HAP-1 (cell line): ENCODE results near the gene PRM3.

Source experiments
- DNase-seq, 2 experiments: peaks; one replicate each; pipeline ENCODE4 v3.0.0-alpha.2; 2016 to 2020; ENCODE audit warnings: low spot score in 2 of 2
- H3K27me3 ChIP-seq: fragments of 250-450 bp; sonication (Bioruptor Pico); 2 replicates; pipeline ENCODE4 v1.5.1; 2020; ENCODE audit warnings: low read depth, mild to moderate bottlenecking, moderate library complexity
- H3K36me3 ChIP-seq: fragments of 250-450 bp; sonication (Bioruptor Pico); replicated peaks from 2 replicates; pipeline ENCODE4 v1.5.1; 2020; ENCODE audit warnings: mild to moderate bottlenecking
- H3K4me1 ChIP-seq: fragments of 250-450 bp; sonication (Bioruptor Pico); 2 replicates; pipeline ENCODE4 v1.5.1; 2020; ENCODE audit warnings: mild to moderate bottlenecking
- H3K4me3 ChIP-seq: fragments of 250-450 bp; sonication (Bioruptor Pico); 2 replicates; pipeline ENCODE4 v1.5.1; 2020; ENCODE audit warnings: mild to moderate bottlenecking, moderate library complexity
- H3K9me3 ChIP-seq: fragments of 250-450 bp; sonication (Bioruptor Pico); 2 replicates; pipeline ENCODE4 v1.5.1; 2020; ENCODE audit warnings: mild to moderate bottlenecking, moderate library complexity
- in situ Hi-C: fragments of 300-500 bp; cut with MboI; formaldehyde crosslinking; loops from 3 replicates; pipeline ENCODE4 v1.14.3; 2020; ENCODE audit warnings: low sequenced_read_pairs, inconsistent platforms, mixed read lengths

Gene PRM3

DNA sequence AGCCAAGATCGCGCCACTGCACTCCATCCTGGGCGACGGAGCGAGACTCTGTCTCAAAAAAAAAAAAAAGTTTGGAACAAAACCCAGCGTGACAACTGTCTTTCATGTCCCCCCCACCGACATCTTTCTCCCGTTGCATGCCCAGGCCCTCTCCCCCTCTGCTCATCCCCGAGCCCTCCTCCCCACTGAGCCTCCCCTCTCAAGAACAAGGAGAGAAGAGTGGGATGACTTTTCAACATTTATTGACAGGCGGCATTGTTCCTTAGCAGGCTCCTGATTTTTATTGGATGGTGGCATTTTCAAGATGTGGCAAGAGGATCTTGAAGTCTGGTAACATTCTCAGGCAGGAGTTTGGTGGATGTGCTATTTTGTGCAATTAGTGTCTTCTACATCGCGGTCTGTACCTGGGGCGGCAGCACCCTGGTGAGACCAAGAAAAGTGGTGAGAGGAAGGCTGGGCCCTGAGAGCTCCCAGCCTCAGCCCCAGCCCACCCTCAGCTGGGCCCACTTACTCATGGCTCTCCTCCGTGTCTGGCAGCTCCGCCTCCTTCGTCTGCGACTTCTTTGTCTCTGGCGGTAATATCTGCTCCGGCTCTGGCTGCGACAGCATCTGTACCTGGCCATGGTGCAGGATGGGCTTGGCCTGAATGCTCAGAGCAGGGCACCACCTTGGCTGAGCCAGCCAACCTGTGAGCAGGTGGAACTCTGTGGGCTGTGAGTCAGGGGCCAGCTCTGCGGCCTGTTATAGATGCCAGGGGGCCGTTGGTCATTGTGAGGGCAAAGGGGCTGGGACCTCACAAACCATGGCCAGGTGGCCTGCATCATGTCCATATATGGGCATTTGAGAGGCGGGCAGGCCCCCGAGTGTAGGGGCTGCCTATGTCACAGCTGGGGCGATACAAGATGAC lies 7.4 kb upstream of the PRM3 start, which contains the start of gene PRM1:
TSS of gene PRM1 (minus strand) at position 715 of the 907 bp plus-strand sequence. CDS start at position 623, 92 bp downstream.
- Histone ChIP-seq H3K4me1 (no peaks in the 10 kb centered on the region), H3K9me3 (no peaks in the 10 kb centered on the region), H3K4me3 (no peak within 1 kb of the TSS), H3K36me3 (no peaks in the 10 kb centered on the region), H3K27me3 (peaks cover 4% of the 10 kb centered on the region; the same call in 1 of the 2 replicates)
- in situ Hi-C loops: no loop called here
- DNase-seq: no peak

DNA sequence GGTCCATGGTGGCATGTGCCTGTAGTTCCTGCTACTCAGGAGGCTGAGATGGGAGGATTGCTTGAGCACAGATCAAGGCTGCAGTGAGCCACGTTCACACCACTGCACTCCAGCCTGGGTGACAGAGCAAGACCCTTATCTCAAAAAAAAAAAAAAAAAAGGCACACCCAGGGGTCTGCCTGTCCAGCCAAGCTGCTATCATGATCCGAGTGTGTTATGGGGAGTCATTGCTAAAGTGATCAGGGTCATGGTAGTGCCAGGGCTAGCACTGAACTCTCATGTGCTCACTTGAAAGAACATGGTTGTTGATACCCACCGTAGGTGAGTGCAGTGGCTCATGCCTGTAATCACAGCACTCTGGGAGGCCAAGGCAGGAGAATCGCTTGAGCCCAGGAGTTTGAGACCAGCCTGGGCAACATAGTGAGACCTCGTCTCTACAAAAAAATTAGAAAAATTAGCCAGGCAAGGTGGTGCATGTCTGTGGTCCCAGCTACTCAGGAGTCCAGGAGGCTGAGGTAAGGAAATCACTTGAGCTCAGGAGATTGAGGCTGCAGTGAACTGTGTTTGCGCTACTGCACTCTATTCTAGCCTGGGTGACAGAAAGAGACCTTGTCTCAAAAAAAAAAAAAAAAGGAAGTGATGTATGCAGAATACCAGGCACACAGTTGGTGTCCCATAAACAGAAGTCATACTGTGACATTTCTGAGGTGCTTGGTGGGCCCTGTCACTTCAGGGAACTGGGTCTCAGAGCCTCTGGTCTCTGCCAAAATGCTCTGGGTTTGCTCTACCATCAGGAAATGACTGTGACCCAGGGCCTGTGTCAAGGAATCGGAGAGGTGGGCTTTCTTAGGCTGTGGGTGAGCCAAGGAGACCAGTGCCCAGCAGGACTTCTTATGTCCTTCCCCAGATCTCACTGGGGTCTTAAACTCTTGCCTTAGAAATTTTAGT lies 5.5 kb upstream of the PRM3 start:
- Histone ChIP-seq H3K9me3 (no peaks in the 10 kb centered on the region), H3K4me3 (no peak overlapping the region), H3K27me3 (no peaks in the 10 kb centered on the region), H3K36me3 (no peaks in the 10 kb centered on the region), H3K4me1 (no peaks in the 10 kb centered on the region)
- no peak for DNase-seq
- in situ Hi-C loops: no loop called here

DNA sequence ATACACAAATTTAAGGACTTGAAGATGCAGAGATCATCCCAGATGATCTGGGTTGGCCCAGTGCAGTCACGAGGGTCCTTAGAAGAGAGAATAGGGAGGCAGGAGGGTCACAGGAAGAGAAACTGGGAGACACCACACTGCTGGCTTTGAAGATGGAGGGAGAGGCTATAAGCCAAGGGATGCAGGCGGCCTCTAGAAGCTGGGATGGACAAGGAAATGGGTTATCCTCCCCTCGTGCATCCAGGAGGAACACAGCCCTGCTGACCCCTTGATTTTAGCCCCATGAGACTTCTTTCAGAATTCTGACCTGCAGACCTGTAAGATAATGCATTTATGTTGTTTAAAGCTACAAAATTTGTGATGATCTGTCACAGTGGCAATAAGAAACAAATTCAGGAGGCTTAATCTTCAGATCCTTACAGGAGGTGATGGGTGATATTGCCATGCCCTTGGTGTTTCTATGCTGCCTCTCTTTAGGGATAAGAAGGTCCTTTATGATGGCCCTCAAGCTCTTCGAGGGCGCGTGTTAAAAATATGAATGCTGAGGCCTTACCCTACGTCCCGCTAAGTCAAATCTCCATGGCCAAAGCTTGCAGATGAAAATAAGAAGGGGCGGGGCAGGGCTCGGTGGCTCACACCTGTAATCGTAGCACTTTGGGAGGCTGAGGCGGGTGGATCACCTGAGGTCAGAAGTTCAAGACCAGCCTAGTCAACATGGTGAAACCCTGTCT lies 4.3 kb upstream of the PRM3 start:
- DNase-seq: no peak
- in situ Hi-C loops: no loop called here
- Histone ChIP-seq H3K4me1 (no peaks in the 10 kb centered on the region), H3K4me3 (no peak overlapping the region), H3K36me3 (no peaks in the 10 kb centered on the region), H3K27me3 (no peaks in the 10 kb centered on the region), H3K9me3 (no peaks in the 10 kb centered on the region)

DNA sequence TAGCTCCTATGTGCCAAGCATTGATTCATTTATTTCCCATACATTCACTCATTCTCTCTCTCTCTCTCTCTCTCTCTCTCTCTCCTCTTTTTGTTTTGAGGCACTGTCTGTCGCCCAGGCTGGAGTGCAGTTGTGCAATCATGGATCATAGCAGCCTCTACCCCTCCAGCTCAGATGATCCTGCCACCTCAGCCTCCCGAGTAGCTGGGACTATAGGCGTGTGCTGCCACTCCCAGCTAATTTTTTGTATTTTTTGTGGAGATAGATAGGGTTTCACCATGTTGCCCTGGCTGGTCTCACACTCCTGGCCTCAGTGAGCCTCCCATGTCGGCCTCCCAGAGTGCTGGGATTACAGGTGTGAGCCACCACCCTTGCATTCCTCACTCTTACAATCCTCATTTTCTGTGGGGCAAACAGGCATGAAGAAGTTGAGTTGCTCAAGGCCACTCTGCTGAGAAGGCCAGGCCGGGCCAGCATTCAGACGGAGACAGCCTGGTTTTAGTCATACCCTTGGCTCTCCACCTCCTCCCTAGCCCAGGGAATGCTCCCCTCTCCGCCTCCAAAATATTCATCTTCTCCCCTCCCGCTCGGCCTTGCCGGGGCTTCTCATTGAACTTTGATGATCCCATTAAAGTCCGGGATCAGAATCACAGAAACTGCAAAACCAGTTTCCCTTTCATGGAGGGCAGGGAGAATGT lies 3.6 kb upstream of the PRM3 start:
- no peaks in the 10 kb centered on the region for H3K4me1 ChIP-seq
- H3K27me3 ChIP-seq: no peaks in the 10 kb centered on the region
- no peak overlapping the region for H3K4me3 ChIP-seq
- in situ Hi-C loops: no loop called here
- H3K36me3 ChIP-seq: no peaks in the 10 kb centered on the region
- no peaks in the 10 kb centered on the region for H3K9me3 ChIP-seq
- DNase-seq: no peak

DNA sequence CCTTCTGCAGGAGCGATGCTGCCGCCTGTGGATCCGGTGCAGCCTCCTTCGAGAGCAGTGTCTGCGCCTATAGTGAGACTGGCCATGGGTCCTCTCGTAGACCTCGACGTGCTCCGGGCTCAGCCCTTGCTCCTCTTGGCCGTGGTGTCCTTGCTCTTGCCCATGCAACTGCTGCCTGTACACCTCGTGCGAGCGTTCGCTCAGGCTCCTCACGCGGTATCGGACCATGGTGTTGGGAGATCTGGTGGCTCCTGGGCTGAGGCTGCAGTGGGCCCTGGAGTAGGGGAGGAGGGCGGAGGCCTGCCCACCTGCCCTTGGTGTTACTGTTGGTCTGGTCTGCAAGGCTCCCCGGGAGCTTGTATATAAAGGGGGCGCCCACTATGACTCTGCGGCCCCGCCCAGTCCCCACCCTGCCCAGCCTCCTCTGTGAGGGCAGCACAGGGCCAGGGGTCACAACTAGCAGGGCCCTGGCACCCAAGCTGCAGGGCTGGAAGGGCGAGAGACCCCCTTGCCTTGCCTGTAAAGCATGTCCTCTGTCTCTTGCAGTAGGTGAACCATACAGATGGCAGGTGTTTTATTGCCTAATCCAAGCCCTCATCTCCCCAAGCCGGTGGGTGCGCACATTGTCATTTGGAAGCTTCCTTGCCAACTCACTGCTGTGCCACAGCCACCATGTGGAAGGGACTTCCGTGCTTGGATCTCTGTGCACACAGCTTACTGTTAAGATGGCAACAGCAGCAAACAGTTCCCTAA lies 2.9 kb upstream of the PRM3 start, which contains the start of gene PRM2:
TSS of gene PRM2 (minus strand) at position 338 of the 753 bp plus-strand sequence. CDS start at position 228, 110 bp downstream.
- in situ Hi-C loops: no loop called here
- no peak within 1 kb of the TSS for H3K4me3 ChIP-seq
- no peaks in the 10 kb centered on the region for H3K36me3 ChIP-seq
- no peak for DNase-seq
- H3K9me3 ChIP-seq: no peaks in the 10 kb centered on the region
- no peaks in the 10 kb centered on the region for H3K27me3 ChIP-seq
- no peaks in the 10 kb centered on the region for H3K4me1 ChIP-seq

DNA sequence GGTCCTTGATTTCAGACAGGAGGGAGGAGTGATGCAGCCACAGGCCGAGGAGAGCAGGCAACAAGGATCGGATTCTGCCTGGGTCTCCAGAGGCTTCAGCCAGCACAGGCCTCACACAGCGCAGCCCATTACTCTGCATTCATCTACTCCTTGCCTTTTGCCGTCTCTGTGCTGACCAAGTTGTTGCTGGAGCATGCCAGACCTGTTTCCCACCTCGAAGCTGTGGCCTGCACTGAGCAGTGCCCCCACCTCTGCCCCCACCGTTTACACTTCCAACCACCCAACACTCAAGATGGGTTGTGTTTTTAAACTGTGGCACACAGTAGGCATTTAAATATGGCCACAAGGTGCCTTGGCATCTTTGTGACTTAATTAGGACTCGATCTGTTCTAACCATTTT lies 1.5 kb upstream of the PRM3 start:
- no peak overlapping the region for H3K4me3 ChIP-seq
- in situ Hi-C loops: no loop called here
- no peaks in the 10 kb centered on the region for H3K9me3 ChIP-seq
- DNase-seq: no peak
- H3K36me3 ChIP-seq: no peaks in the 10 kb centered on the region
- H3K27me3 ChIP-seq: no peaks in the 10 kb centered on the region
- H3K4me1 ChIP-seq: no peaks in the 10 kb centered on the region

DNA sequence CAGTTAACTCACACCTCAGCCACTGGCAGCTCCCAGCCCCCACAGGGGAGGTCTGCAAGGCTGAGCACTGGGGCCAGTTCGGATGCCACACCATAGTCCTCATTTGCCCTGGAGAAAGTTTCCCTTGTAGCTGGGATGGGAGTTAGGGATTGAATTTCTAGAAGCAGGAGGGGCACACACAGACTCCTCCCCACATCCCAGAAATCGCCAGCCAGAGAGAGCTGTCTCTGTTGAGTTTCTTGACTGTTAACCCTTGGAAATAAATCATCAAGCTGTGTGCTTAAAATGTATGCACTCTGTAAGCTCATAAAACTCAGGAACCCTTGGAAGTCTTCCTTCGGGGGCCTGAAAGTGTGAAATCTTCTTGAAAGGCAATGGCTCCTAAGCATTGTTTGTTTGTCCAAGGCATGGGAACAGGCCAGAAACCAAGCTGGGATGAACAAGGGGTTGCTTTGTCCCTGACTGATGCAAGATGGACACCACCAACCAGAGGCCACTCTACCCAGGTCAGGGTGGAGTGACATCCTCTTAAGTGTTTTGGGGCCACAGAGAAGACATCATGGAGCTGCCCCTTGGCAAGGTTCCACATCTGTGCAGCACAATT lies 394 bp upstream of the PRM3 start:
- H3K36me3 ChIP-seq: no peaks in the 10 kb centered on the region
- H3K4me1 ChIP-seq: no peaks in the 10 kb centered on the region
- H3K4me3 ChIP-seq: no peak overlapping the region
- in situ Hi-C loops: no loop called here
- no peaks in the 10 kb centered on the region for H3K27me3 ChIP-seq
- DNase-seq: no peak
- H3K9me3 ChIP-seq: no peaks in the 10 kb centered on the region

DNA sequence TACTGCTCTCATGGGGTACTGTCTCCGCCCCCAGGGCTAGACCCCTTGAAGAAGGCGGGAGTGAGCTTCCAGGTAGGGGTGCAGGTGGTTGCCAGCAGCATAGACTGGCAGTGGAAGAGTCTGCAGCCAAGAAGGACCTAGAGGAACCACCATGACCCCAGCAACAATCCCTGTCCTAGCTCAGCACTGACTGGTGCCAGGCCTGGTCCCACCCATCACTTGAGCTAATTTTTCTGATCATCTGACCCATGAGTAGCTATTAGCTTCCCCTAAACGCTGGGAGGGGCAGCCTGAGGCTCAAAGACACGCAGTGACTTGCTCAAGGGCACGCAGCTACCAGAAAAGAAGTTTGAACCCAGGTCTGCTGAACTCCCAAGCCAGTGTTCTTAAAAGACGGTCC lies 945 bp downstream of the PRM3 start:
- H3K4me3 ChIP-seq: no peak overlapping the region
- in situ Hi-C loops: no loop called here
- no peaks in the 10 kb centered on the region for H3K27me3 ChIP-seq

DNA sequence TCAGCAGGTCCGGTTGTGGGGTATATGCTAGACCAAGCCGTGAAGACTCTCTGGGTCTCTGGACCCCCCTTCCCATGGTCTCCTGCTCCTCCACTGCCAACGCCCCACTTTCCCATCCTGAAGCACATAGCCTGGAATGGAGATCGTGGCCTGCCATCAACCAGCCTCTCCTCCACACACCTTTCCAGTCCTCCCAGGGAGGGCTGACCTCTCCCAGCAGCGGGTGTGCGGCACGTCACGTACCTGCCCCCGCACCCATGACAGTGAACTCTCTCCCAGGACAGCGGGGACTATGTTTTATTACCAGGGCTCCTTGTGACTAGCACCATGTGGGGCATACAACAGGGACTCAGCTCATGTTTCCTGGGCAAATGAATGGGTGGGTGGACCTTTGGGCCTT lies 1.8 kb downstream of the PRM3 start:
- Histone ChIP-seq H3K4me3 (no peak overlapping the region), H3K9me3 (no peaks in the 10 kb centered on the region), H3K27me3 (no peaks in the 10 kb centered on the region), H3K4me1 (no peaks in the 10 kb centered on the region), H3K36me3 (no peaks in the 10 kb centered on the region)
- no peak for DNase-seq
- in situ Hi-C loops: no loop called here

More for the DNA sequence above, 945 bp downstream of the PRM3 start:
- Histone ChIP-seq H3K36me3 (no peaks in the 10 kb centered on the region), H3K4me1 (no peaks in the 10 kb centered on the region), H3K9me3 (no peaks in the 10 kb centered on the region)
- DNase-seq: no peak

DNA sequence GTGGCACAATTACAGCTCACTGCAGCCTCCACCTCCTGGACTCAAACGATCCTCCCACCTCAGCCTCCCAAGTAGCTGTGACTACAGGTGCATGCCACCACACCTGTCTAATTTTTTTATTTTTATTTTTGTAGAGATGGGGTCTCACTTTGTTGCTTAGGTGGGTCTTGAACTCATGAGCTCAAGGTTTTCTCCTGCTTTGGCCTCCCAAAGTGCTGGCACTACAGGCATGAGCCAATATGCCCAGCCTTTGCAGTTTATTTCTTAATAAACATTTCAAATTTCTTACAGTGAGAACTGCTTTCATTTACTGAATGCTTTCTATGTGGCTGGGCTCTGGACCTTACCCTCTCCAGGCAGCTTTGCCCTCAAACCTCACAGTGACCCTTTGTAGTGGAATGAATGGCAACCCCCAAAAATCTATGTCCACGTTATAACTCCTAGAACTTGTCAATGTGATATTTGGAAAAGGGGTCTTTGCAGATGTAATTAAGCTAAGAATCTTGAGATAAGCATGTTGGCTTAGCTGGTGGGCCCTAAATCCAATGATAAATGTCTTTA lies 2.7 kb downstream of the PRM3 start:
- H3K27me3 ChIP-seq: no peaks in the 10 kb centered on the region
- no peak for DNase-seq
- no peak overlapping the region for H3K4me3 ChIP-seq
- no peaks in the 10 kb centered on the region for H3K36me3 ChIP-seq
- no peaks in the 10 kb centered on the region for H3K9me3 ChIP-seq
- in situ Hi-C loops: no loop called here
- no peaks in the 10 kb centered on the region for H3K4me1 ChIP-seq

DNA sequence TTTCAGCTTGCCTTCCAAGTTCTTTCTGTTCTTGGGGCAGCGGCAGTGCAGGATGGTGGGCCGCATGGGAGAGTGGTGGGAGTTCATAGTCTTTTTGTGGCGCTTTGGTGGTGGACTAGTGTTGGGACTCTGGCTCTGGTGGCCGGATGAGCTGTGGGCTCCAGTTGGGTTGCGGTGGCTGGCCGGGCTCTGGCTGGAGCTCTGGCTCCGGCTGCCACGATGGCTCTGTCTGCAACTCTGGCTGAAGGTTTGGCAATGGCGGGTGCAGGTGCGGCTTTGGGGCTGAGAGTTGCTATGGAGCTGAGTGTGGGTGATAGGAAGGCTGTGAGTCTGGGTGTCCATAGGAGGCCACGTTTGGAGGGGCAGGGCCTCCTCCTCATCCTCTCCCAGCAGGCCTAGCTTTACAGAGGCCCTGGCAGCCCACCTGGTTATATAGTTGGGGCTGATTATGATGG lies 4.5 kb downstream of the PRM3 start, which contains the start of gene TNP2:
TSS of gene TNP2 (minus strand) at position 405 of the 455 bp plus-strand sequence. CDS start at position 342, 63 bp downstream.
- H3K4me3 ChIP-seq: no peak within 1 kb of the TSS
- DNase-seq: no peak
- no peaks in the 10 kb centered on the region for H3K27me3 ChIP-seq
- H3K36me3 ChIP-seq: no peaks in the 10 kb centered on the region
- in situ Hi-C loops: no loop called here
- no peaks in the 10 kb centered on the region for H3K4me1 ChIP-seq
- no peaks in the 10 kb centered on the region for H3K9me3 ChIP-seq

DNA sequence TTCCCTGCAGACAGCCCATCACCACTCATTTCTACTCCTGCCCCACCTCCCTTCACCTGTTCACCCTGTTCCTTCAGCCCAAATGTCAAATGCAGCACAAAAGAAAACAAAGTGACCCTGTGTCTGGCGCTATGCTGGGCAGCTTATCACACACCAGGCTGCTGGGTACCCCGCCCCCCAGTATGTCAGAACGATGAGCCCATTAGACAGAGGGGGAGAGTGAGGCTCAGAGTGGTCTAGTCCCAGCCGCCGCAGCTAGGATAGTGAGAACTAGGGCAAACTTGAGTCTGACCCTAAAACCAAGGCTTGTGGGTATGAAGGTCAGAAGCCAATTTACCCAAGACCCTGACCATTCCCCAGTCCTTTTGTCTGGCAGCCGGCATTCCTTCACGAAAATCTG lies 8.3 kb downstream of the PRM3 start:
- H3K4me1 ChIP-seq: no peaks in the 10 kb centered on the region
- in situ Hi-C loops: no loop called here
- H3K36me3 ChIP-seq: no peaks in the 10 kb centered on the region
- H3K9me3 ChIP-seq: no peaks in the 10 kb centered on the region
- H3K27me3 ChIP-seq: no peaks in the 10 kb centered on the region
- no peak for DNase-seq
- no peak overlapping the region for H3K4me3 ChIP-seq
